Omental fat pad (tissue), 4 donors: Measurements from ENCODE around the gene DSTYK. TPM values are rescaled to one million over a fixed set of nuclear protein-coding genes. Genes with fewer than 3 reads are reported as not detected.
"Not testable (repeated sequence)": the region's sequence is repeated elsewhere in the genome, so short reads cannot be mapped to it uniquely, and the experiment has no call there.

Experiments used
- ATAC-seq: fragments of 150-250 bp; one replicate; pipeline ENCODE4 v1.9.1; 2016; ENCODE audit warnings: mild to moderate bottlenecking, moderate library complexity; ENCODE audit not compliant: low FRiP score
- DNase-seq: peaks from one replicate; pipeline ENCODE4 v3.0.0-alpha.2; 2019; ENCODE audit warnings: low spot score
- total RNA-seq, 4 donors: library from RNA; depleted of rRNA; stranded (reverse); fragments of >200 nt; gene quantifications; one replicate each; pipeline ENCODE4 v1.1.0, GENCODE V29; 2016
- TF ChIP-seq, protein P1 (sequence below), 3 donors: fragments of 450-650 bp; IDR thresholded peaks; one replicate each; pipeline ENCODE4 v1.5.1; 2016 to 2017; ENCODE audit warnings: antibody characterized with exemption in 3 of 3, mild to moderate bottlenecking in 3 of 3, moderate library complexity in 2 of 3

The DSTYK gene
- total RNA-seq, 4 donors from 2014 or later = 7.6 to 13.0 (median 11.4) TPM

DNA sequence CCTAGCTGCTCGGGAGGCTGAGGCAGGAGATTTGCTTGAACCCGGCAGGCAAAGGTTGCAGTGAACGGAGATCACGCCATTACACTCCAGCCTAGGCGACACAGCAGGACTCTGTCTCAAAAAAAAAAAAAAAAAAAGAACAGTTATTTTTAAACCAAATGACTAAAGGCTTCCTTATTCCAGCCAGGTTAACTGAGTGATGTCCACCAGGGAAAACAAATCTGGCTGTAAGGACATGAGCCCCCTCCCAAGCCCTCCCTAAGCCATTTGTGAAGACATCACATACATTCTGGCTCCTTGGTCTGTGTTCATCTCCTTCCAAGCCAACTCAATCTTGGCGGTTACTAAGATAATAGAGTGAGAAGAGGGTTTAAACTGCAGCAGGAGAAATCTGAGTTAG lies 24.4 kb upstream of the DSTYK start:
- ATAC-seq = no peak
- DNase-seq = no peak
- TF ChIP-seq, protein P1, sequence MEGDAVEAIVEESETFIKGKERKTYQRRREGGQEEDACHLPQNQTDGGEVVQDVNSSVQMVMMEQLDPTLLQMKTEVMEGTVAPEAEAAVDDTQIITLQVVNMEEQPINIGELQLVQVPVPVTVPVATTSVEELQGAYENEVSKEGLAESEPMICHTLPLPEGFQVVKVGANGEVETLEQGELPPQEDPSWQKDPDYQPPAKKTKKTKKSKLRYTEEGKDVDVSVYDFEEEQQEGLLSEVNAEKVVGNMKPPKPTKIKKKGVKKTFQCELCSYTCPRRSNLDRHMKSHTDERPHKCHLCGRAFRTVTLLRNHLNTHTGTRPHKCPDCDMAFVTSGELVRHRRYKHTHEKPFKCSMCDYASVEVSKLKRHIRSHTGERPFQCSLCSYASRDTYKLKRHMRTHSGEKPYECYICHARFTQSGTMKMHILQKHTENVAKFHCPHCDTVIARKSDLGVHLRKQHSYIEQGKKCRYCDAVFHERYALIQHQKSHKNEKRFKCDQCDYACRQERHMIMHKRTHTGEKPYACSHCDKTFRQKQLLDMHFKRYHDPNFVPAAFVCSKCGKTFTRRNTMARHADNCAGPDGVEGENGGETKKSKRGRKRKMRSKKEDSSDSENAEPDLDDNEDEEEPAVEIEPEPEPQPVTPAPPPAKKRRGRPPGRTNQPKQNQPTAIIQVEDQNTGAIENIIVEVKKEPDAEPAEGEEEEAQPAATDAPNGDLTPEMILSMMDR (IDR thresholded peaks at IDR 0.05) = no peak

DNA sequence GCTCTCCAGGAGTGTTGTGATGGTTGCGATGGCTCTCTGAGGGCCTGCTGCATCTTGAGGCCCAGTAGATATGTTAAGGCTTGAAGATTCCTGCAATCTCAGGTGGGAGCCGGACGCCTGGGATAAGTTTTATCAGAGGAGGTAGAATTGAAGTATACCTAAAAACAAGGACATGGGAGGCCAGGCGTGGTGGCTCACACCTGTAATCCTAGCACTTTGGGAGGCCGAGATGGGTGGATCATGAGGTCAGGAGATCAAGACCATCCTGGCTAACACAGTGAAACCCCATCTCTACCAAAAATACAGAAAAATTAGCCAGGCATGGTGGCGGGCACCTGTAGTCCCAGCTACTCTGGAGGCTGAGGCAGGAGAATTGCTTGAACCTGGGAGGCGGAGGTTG lies 22.5 kb upstream of the DSTYK start:
- ATAC-seq, DNase-seq: not testable (repeated sequence)

DNA sequence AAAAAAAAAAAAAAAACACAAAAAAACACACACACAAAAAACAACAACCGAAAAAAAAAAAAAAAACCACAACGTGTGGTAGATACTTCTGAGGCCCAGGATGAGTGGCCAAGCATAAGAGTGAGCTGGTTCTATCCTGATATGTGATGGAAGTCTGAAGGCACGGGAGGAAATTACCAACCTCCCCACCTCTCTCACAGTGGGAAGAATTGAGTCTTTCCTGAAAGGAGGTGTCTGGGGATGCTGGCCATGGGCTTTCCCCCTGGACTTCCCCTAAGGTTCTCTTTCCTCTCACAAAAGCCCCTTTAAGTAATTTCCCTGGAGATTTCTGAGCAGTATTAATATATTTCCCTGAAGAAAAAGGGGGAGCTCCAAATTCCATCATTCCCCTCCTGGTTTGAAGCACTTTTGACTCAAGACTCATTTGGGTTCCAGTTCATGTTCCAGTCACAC lies 21.5 kb upstream of the DSTYK start:
- DNase-seq (no peak), ATAC-seq (no peak)

DNA sequence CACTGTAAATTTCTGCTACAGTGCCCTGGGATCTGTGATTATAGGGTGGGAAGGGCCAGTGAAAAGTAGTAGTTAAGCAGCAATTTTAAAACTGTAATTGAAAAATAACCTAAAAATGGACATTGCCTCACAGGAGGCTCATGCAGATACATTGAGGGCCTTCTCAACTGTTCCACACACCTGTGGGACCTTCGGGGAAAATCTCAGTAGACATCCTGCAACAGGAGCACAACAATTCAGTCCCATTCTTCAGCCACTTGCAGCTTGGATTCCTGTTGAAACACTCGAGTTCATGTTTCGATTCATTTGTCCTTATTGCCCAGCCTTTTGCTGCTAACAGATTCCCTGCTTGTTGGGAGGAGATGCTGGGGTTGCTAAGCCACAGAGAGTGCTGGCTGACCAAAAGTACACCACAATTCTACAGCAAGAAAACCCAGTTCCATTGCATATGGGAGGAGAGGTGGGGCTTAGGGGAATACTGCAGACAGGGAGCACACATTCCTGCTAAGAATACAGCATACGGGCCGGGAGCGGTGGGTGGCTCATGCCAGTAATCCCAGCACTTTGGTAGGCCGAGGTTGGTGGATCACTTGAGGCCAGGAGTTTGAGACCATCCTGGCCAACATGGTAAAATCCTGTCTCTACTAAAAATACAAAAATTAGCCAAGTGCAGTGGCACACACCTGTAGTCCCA lies 20.8 kb upstream of the DSTYK start:
- TF ChIP-seq, protein P1 (IDR thresholded peaks at IDR 0.05) = no peak
- DNase-seq (no peak), ATAC-seq (no peak)

More for the DNA sequence above, 21.5 kb upstream of the DSTYK start:
- TF ChIP-seq, protein P1 (IDR thresholded peaks at IDR 0.05) = no peak

DNA sequence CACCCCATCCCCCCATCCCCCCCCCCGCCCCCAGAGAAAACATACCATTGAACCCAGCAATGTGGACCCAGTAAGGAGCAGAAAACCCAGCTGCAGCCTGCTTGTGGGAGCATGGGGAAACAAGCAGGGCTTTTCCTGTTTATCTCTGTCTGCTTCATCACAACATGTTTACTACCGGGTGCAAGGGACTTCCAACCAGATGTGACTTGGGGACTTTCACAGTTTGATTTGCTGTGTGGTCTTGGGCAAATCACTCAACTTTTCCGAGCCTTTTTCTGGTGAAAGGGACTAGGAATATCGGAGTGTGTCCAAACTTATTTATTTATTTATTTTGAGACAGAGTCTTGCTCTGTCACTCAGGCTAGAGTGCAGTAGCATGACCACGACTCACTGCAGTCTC lies 19.5 kb upstream of the DSTYK start:
- DNase-seq = no peak
- TF ChIP-seq, protein P1 (IDR thresholded peaks at IDR 0.05) = no peak
- no peak for ATAC-seq

DNA sequence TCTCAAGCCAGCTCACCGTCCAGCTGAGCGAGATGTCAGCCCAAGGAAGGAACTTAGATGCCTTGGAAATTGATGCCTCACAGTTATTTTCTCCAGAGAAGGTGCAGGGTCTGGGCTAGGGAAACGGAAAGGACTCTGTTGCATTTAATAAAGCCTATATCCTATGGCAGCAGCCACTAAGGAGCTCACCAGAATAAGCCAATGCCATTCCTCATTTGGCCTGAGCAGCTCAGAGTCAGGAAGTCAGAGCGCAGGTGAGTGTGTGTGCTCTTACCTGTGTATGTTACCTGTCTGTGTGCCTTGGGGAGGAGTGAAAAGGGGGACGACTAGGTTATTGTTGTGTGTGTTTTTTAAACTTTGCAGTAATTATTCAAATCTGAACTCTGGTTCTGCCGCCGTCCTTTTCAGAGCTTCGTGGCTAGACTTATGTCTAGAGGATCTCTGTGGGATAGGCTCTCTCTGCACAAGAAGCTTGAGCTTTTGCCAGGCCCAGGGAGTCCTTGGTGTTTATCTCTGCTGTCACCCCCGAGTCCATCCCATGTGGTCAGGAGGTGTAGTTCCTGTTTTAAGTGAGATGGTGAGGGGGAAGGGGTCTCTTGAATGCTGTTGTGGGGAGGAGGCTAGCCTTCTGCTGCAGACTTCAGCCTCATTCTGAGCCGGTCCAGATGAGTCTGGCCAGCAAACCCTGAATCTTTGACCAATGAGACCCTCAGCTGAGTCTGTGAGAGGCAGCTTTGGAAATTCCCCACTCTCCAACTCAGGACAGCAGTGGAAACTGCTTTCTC lies 18.6 kb upstream of the DSTYK start:
- ATAC-seq (no peak), DNase-seq (no peak)
- TF ChIP-seq, protein P1 (IDR thresholded peaks at IDR 0.05) = no peak

DNA sequence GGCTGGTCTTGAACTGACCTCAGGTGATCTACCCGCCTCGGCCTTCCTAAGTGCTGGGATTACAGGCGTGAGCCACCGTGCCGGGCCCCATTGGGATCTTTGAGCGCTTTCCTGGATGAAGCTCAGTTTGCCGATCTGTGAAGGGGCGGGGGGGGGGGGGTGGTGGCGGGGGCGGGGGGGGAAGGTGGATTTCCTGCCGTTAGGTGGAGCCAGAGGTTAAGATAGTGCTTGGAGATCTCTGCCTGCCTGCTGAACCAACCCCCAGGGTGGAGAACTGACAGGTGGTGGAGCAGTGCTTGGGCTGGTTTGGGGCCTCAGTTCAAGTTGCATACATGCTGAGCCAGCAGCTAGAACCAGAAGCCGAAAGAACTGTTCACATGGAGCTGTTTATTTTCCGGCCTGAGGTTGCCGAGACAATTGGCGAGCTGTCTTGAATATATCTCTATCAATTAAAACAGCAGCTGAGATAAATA lies 17.9 kb upstream of the DSTYK start:
- DNase-seq = no peak
- TF ChIP-seq, protein P1 (IDR thresholded peaks at IDR 0.05) = no peak
- ATAC-seq = peak; percentile 64
